HG03575 (cell line): ENCODE results near the gene PRCC.

Experiments
- ATAC-seq: cut with Tn5 transposase; IDR thresholded peaks from one replicate; pipeline ENCODE4 v1.9.1; 2021; ENCODE audit not compliant: unreplicated experiment, insufficient number of reproducible peaks, low FRiP score; ENCODE audit errors: extremely low read depth

PRCC gene

GRCh38 chr1:156786640-156787039 is 19.3 kb downstream of the PRCC start:
- ATAC-seq, result no peak

GRCh38 chr1:156788136-156788535 is 20.8 kb downstream of the PRCC start:
- ATAC-seq, result no peak

- no peak for ATAC-seq
Measured at GRCh38 chr1:156789621-156790318, 22.4 kb downstream of the PRCC start.

GRCh38 chr1:156794506-156795373 is 27.4 kb downstream of the PRCC start:
- no peak for ATAC-seq

- no peak for ATAC-seq
Measured at GRCh38 chr1:156795374-156795733, 28.0 kb downstream of the PRCC start.

- no peak for ATAC-seq
Measured at GRCh38 chr1:156795787-156796186, 28.5 kb downstream of the PRCC start.

GRCh38 chr1:156796340-156797097 is 29.2 kb downstream of the PRCC start:
- ATAC-seq, result no peak

- ATAC-seq, result no peak
Measured at GRCh38 chr1:156797212-156797871, 30.0 kb downstream of the PRCC start.

- ATAC-seq, result no peak
Measured at GRCh38 chr1:156801409-156802121, 34.2 kb downstream of the PRCC start.

GRCh38 chr1:156802421-156802935 is 35.1 kb downstream of the PRCC start:
- no peak for ATAC-seq

- ATAC-seq, result no peak
Measured at GRCh38 chr1:156803086-156803851, 35.9 kb downstream of the PRCC start.

- no peak for ATAC-seq
Measured at GRCh38 chr1:156804026-156804425, 36.7 kb downstream of the PRCC start.

- no peak for ATAC-seq
Measured at GRCh38 chr1:156804572-156805243, 37.4 kb downstream of the PRCC start.

GRCh38 chr1:156805766-156806511 is 38.6 kb downstream of the PRCC start:
- ATAC-seq, result no peak

GRCh38 chr1:156806512-156807440 is 39.4 kb downstream of the PRCC start:
- no peak for ATAC-seq

GRCh38 chr1:156807627-156808026 is 40.3 kb downstream of the PRCC start:
- ATAC-seq, result no peak
